ENCODE measurements around the gene CELF2. TPM values are rescaled to one million over a fixed set of nuclear protein-coding genes. Genes with fewer than 3 reads are reported as not detected.

The CELF2 gene
- total and polyA plus RNA-seq, 2 of the 4 experiments (the other 2 are of a cell fraction), result 3.5 to 6.6 TPM

DNA sequence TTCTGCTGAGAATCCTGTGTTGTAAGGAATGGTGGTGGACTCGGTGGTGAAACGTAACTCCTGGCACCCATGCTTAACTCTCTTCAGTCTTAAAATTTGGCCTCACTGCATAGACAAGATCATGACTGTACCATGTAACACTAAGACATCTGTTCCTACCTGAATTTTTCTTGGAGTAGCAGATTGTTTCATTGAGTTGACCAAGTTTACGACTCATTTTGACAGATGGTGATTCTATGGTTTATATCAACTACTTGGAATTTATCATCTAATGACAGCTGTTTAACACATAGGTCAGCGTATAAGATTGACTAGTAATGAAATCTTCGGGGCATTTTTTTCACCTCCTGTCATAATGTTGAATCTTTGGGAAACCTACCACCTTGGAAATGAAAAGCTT is 184.2 kb downstream of the CELF2 start:
- Histone ChIP-seq H3K23ac (ENCODE audit: low read depth, low read length) (no peak overlapping the region), H2BK5ac (ENCODE audit: low read depth, low read length, poor library complexity, severe bottlenecking) (no peak overlapping the region), H3K4me2 (ENCODE audit: low read depth, low read length) (no peak overlapping the region), H3K9ac (ENCODE audit: low read depth, low read length) (no peak overlapping the region), H2BK15ac (ENCODE audit: low read depth, low read length) (no peak overlapping the region), H4K8ac (ENCODE audit: low read depth in 2 of 2, low read length in 2 of 2) (no peak overlapping the region), H4K20me1 (ENCODE audit: insufficient read depth, low read length) (no peaks in the 10 kb centered on the region), H2AK5ac (ENCODE audit: low read depth, low read length) (no peak overlapping the region), H3K79me1 (ENCODE audit: low read depth in 1 of 2, low read length in 2 of 2) (no peaks in the 10 kb centered on the region), H3K4me3 (ENCODE audit: insufficient read depth, low read depth, low read length) (no peak overlapping the region), H2BK120ac (ENCODE audit: low read depth, low read length) (no peak overlapping the region), H4K91ac (ENCODE audit: insufficient read depth, low read depth, low read length) (no peak overlapping the region), H3K4me1 (ENCODE audit: control insufficient read depth, insufficient read depth, low read length) (no peaks in the 10 kb centered on the region), H3K4ac (ENCODE audit: low read depth, low read length) (no peak overlapping the region), H3K56ac (ENCODE audit: extremely low read depth, insufficient read depth, low read length) (no peak overlapping the region), H3K27ac (ENCODE audit: insufficient read depth, low read length) (no peak overlapping the region), H4K5ac (ENCODE audit: low read depth, low read length) (no peak overlapping the region), H3K14ac (replicated peaks; ENCODE audit: low read depth, low read length) (no peak overlapping the region), H2BK20ac (ENCODE audit: low read depth, low read length) (no peak overlapping the region), H3K18ac (ENCODE audit: low read depth, low read length) (no peak overlapping the region), H3K27me3 (ENCODE audit: control insufficient read depth, insufficient read depth, low read length) (no peaks in the 10 kb centered on the region), H2AFZ (replicated peaks; ENCODE audit: low read length, poor library complexity) (no peak overlapping the region), H3K36me3 (ENCODE audit: control insufficient read depth, insufficient read depth, low read length) (no peaks in the 10 kb centered on the region), H3K9me3 (ENCODE audit: control insufficient read depth, insufficient read depth, low read length) (0 out of 2 replicates have a peak, but pooled peaks cover 4% of the 10 kb centered on the region), H3K9me1 (ENCODE audit: insufficient read depth, low read length) (no peaks in the 10 kb centered on the region), H2AK9ac (replicated peaks; ENCODE audit: low read depth, low read length, poor library complexity) (no peak overlapping the region)
- POLR2A ChIA-PET (ENCODE audit: unreplicated experiment), result no interaction called here
- intact Hi-C loops (cut with micrococcal nuclease), result no loop called here
- no CpG with 5 or more reads among the region's 5 CpGs for WGBS, 2 experiments (ENCODE audit: extremely low coverage in 2 of 2, insufficient read length in 1 of 2)
- no peak for TF ChIP-seq CEBPB (IDR thresholded peaks at IDR 0.05; ENCODE audit: low read depth, low read length)
- TF ChIP-seq SMC3 (IDR thresholded peaks at IDR 0.05; ENCODE audit: low read depth, low read length), result no peak
- TF ChIP-seq CHD1 (IDR thresholded peaks at IDR 0.05; ENCODE audit: low read depth, low read length), result no peak
- no peak for TF ChIP-seq POLR2A (IDR thresholded peaks at IDR 0.05; ENCODE audit: low read depth, low read length)
- no peak for TF ChIP-seq NFE2L2 (IDR thresholded peaks at IDR 0.05; ENCODE audit: low read depth, low read length)
- TF ChIP-seq RCOR1 (IDR thresholded peaks at IDR 0.05; ENCODE audit: insufficient replicate concordance, low read length), result no peak
- no peak for TF ChIP-seq MXI1 (IDR thresholded peaks at IDR 0.05; ENCODE audit: borderline replicate concordance, low read depth, low read length)
- TF ChIP-seq RAD21 (IDR thresholded peaks at IDR 0.05; ENCODE audit: low read length), result no peak
- TF ChIP-seq RFX5 (IDR thresholded peaks at IDR 0.05; ENCODE audit: low read depth, low read length), result no peak
- TF ChIP-seq, protein P1, sequence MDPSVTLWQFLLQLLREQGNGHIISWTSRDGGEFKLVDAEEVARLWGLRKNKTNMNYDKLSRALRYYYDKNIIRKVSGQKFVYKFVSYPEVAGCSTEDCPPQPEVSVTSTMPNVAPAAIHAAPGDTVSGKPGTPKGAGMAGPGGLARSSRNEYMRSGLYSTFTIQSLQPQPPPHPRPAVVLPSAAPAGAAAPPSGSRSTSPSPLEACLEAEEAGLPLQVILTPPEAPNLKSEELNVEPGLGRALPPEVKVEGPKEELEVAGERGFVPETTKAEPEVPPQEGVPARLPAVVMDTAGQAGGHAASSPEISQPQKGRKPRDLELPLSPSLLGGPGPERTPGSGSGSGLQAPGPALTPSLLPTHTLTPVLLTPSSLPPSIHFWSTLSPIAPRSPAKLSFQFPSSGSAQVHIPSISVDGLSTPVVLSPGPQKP (IDR thresholded peaks at IDR 0.05; ENCODE audit: borderline replicate concordance, low read depth, low read length), result no peak
- TF ChIP-seq, protein P2, sequence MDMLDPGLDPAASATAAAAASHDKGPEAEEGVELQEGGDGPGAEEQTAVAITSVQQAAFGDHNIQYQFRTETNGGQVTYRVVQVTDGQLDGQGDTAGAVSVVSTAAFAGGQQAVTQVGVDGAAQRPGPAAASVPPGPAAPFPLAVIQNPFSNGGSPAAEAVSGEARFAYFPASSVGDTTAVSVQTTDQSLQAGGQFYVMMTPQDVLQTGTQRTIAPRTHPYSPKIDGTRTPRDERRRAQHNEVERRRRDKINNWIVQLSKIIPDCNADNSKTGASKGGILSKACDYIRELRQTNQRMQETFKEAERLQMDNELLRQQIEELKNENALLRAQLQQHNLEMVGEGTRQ (IDR thresholded peaks at IDR 0.05; ENCODE audit: low read depth, low read length), result no peak
- TF ChIP-seq, protein P3, sequence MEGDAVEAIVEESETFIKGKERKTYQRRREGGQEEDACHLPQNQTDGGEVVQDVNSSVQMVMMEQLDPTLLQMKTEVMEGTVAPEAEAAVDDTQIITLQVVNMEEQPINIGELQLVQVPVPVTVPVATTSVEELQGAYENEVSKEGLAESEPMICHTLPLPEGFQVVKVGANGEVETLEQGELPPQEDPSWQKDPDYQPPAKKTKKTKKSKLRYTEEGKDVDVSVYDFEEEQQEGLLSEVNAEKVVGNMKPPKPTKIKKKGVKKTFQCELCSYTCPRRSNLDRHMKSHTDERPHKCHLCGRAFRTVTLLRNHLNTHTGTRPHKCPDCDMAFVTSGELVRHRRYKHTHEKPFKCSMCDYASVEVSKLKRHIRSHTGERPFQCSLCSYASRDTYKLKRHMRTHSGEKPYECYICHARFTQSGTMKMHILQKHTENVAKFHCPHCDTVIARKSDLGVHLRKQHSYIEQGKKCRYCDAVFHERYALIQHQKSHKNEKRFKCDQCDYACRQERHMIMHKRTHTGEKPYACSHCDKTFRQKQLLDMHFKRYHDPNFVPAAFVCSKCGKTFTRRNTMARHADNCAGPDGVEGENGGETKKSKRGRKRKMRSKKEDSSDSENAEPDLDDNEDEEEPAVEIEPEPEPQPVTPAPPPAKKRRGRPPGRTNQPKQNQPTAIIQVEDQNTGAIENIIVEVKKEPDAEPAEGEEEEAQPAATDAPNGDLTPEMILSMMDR (conservative IDR thresholded peaks at IDR 0.05; ENCODE audit: low read depth, low read length), result no peak
- TF ChIP-seq BHLHE40 (IDR thresholded peaks at IDR 0.05; ENCODE audit: low read depth, low read length), result no peak
- TF ChIP-seq MAZ (IDR thresholded peaks at IDR 0.05; ENCODE audit: borderline replicate concordance, low read depth, low read length), result no peak
- no peak for TF ChIP-seq FOS (IDR thresholded peaks at IDR 0.05; ENCODE audit: low read depth, low read length)
- TF ChIP-seq MAFK (IDR thresholded peaks at IDR 0.05; ENCODE audit: low read depth, low read length), result no peak
- ATAC-seq (ENCODE audit: low read depth) (no peak), DNase-seq (no peak)
- BruUV-seq (replicated peaks), result no TSS peak
- in situ Hi-C loops (cut with MboI; ENCODE audit: low sequenced_read_pairs), result no loop called here
- CTCF ChIA-PET, result interaction anchor here (1.1 kb wide), 1 partner anchor 311 kb away, joined by 3 read pairs; no protein-coding TSS in a partner anchor
- dilution Hi-C loops (cut with HindIII; ENCODE audit: low sequenced_read_pairs, unreplicated experiment), result no loop called here
